HG03460 (cell line): Measurements from ENCODE around the gene PDE4B.
"Not testable (repeated sequence)": the region's sequence is repeated elsewhere in the genome, so short reads cannot be mapped to it uniquely, and the experiment has no call there.

Experiments used
- ATAC-seq: cut with Tn5 transposase; IDR thresholded peaks from one replicate; pipeline ENCODE4 v1.9.1; 2021; ENCODE audit not compliant: unreplicated experiment

Gene PDE4B

DNA sequence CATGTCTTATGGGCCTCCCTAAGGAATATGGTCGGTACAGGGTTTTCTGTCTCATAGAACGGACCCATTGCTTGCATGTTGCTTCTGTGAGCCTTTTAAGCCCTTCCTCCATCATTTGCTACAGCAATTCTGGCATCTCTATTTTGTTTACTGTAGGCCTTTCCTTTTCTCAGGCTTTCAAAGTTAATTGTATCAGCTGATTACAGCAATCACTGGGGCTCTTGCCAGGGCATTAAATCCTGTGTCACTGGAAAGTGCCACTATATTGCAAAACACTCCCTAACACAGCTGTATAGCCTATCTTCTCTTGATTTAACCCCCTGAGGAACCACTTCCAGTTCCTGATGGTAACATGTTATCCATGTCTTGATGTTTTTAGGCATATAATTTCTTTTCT is 156.5 kb downstream of the PDE4B start:
- ATAC-seq, result no peak

DNA sequence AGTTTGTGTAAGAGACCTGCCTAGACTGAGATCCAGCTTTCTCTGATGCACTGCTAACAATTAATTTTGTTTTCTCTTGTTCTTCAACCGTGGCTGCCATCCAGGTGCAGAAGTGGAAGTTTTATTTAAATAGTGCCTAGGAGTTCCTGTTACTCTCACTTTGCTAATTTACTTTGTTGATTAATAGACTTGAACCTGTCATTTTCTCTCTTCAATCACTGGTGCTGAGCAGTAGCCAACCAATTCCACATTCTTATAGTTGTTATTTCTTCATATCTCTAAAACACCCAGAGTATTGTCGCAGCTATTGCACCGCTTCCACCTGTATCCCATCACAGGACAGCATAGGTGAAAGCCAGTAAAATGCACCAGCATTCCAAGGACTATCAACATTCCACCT is 157.2 kb downstream of the PDE4B start:
- ATAC-seq, result no peak

DNA sequence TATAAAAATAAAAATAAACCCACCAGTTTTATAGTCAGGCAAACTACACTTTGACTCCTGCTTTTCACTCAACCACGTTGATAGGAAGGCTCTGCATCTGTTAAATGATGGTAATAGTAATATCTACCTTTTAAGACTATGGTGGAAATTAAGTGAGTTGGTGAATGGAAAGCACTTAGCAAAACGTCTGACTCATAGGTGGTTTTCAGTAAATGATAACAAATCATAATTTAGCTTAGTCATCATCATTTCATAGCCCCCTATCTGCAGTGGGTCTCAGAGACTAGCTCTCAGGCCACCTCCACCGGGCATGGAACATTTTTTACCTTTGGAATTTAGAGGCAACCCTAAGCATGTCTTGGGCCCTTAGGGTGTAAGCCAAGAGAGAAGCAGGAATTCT is 160.0 kb downstream of the PDE4B start:
- no peak for ATAC-seq

DNA sequence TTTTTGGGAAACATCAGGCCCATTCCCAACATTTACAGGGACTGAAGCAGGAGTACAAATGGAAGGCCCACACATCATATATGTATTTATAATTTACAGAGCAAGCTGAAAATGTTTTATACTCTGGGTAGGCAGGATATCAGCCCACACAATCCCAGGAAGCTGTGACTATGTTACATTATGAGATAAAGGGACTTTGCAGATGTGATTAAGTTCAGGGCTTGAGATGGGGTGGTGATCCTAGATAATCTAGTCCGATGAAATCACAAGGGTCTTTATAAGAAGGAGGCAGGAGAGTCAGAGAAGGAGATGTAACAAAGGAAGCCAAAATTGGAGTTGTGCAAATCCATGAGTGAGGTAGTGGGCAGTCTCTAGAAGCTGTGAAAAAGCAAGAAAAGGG is 160.5 kb downstream of the PDE4B start:
- no peak for ATAC-seq

- ATAC-seq, result no peak
Observed at GRCh38 chr1:65955071-65955470, 162.4 kb downstream of the PDE4B start.

GRCh38 chr1:65955503-65955902 is 162.8 kb downstream of the PDE4B start:
- no peak for ATAC-seq

- ATAC-seq, result no peak
Observed at GRCh38 chr1:65958561-65959350, 166.1 kb downstream of the PDE4B start.

DNA sequence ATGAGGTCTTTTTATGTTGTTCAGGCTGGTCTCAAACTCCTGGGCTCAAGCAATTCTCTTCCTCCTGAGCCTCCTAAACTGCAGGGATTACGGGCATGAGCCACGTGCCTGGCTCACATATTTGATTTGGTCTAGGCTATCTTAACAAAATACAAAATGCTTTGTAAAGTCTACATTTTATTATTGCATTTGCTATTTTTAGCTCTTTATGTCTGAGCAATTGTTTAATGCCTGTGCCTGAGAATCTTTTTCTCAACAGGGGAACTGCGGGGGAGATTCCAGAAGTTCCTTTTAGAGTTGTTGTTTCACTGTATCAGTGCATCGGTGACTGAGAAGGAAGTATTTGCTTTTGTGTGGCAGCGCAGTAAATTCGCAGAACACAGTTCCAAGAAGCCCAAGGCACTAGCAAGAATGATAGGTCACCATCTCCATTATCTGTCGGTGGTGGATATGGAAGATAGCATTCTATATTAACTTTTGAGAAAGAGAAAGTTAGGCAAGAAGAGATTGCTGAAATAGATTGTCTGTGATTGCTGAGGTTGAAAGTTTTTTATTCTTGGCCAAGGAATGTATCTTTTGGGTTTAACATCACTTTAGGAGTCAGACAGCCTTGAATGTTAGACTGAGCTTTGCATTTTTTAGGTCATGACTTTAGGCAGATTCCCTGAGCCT is 167.3 kb downstream of the PDE4B start:
- ATAC-seq, result no peak

GRCh38 chr1:65963156-65963888 is 170.6 kb downstream of the PDE4B start:
- no peak for ATAC-seq

GRCh38 chr1:65964123-65964522 is 171.4 kb downstream of the PDE4B start:
- ATAC-seq, result no peak

- no peak for ATAC-seq
Observed at GRCh38 chr1:65965112-65965996, 172.7 kb downstream of the PDE4B start.

- ATAC-seq, result not testable (repeated sequence)
Observed at GRCh38 chr1:65967492-65967891, 174.8 kb downstream of the PDE4B start.

- no peak for ATAC-seq
Observed at GRCh38 chr1:65971547-65971946, 178.9 kb downstream of the PDE4B start.

GRCh38 chr1:65975708-65976107 is 183.0 kb downstream of the PDE4B start:
- ATAC-seq, result no peak

DNA sequence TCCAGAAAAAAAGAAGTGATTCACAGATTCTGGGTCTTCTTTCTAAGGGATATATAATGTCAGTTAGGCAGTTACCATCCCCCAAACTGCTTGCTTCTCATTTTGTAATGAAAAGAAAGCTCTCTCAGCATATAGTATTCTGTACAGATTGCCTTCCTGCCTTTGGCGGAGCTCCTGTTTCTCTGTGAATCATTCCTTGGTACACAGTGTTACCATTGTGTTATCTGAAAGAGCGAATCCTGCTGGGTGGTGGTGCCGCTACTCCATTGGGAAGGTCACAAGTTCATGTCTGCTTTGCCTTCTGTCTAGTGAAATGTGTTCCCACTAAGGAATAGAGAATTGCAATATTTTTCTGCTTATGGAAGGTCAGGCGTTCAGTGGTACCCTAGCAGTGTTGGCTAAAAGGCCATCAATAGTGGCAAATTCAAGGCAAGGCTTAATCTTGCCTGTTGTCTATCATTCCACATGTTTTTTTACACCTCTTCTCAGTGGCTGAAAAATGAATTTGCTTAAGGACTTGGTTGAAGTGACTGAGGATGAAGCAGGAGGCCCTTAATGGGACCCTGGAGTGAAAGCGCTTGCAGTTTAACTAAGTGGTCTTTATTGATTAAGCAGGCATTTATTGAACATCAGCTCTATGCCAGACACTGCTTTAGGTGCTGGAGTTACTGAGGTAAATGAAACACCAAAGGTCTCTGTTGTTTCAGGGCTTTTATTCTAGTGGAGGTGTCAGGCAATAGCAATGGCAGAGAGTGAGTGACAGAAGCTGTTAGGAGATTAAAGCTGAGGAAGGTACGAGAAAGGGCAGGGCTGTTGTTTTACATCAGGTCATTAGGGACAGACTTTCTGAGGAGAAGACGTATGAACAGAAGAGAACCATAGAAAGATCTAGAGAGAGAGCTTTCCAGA is 186.7 kb downstream of the PDE4B start:
- ATAC-seq, result no peak

DNA sequence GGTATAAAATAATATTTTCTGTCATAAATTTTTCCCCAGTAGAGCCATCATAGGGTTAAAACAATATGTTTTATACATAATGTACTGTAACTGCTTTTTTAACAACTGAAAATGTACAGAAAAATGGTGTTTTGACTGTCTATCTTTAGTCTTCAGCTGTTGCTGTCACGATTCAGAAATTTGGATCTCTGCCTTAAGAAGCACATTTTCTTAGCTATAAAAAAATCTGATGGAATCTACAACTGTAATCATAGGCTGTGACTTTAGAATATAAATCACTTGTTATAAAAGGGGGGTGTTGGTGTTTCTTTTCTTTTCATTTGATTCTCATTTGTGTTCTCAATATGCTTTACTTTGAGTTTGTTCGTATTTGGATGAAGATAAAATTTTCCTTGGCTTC is 187.5 kb downstream of the PDE4B start:
- no peak for ATAC-seq

DNA sequence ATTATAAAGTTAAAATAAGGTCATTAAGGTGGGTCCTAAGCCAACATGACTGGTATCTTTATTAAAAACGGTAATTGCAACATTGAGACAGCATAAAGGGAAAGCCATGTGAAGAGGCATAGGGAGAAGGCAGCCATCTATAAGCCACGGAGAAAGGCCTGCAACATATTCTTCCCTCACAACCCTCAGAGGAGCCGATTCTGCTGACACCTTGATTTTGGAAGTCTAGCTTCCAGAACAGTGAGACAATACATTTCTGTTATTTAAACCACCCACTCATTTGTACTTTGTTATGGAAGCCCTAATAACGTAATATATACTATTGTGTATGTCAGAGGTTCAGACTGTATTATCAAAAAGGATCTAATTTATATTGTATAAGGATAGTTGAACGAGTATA is 190.8 kb downstream of the PDE4B start:
- no peak for ATAC-seq

DNA sequence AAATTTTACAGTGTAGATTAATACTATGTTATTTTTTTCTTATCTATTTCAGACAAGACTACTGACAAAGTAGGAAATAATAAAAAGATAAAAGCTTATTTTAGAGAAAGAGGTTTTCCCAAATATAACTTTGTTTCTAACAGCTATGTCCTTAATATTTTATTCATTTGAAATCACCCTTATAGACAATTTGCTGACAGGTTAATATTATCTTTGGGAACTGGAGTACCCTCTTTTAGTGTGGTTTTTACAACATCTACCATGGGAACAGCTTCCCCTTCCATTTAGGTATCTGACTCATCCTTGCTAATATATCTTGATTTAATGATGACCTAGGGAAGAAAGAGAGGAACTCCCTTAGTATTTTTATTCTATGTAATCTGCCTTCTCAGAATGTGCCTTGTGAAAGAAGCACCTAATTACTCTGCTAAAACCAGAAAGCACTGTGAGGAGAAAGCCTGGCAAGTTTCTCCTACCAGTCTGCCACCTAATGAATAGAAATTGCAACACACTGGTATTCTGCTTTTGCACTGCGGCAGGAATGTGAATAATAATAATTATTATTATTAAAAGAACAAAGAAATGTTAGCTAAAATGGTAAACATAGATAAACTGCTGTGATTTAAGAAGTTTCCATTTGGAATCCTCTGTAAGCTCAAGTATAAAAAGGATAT is 192.8 kb downstream of the PDE4B start:
- no peak for ATAC-seq

DNA sequence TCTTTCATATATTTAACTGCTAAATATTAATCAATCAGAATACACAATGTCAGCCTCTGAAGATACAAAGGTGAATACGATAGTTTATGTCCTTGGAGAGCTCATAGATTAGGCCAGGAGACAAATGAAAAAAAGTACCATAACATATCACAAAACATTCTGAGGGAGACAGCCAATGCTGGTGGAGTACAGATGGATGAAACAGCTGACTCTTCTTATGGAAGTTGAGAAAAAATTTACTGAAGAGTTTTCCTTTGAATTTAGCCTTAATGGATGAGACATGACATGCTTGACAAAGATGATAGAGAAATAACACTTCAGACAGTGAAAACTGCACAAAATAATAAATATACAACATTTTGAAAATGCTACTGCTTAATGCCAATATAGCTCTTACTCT is 193.5 kb downstream of the PDE4B start:
- no peak for ATAC-seq
